Parathyroid adenoma (tissue), 2 donors: ENCODE measurements around the gene MAN2B1.

ENCODE experiments used
- H2AFZ ChIP-seq: fragments of 300-600 bp; sonication (generic); one replicate; pipeline ENCODE4 v1.7.0; 2017; ENCODE audit warnings: antibody characterized with exemption, mild to moderate bottlenecking
- H3K27ac ChIP-seq: fragments of 300-600 bp; sonication (generic); one replicate; pipeline ENCODE4 v1.7.0; 2017
- H3K27me3 ChIP-seq: fragments of 300-600 bp; sonication (generic); one replicate; pipeline ENCODE4 v1.7.0; 2017; ENCODE audit warnings: low read length; ENCODE audit not compliant: control insufficient read depth, insufficient read depth
- H3K36me3 ChIP-seq: fragments of 300-600 bp; sonication (generic); one replicate; pipeline ENCODE4 v1.7.0; 2017; ENCODE audit warnings: low read length; ENCODE audit not compliant: control insufficient read depth, insufficient read depth
- H3K4me1 ChIP-seq: fragments of 300-600 bp; sonication (generic); one replicate; pipeline ENCODE4 v1.7.0; 2017; ENCODE audit warnings: control low read depth
- H3K4me2 ChIP-seq: fragments of 300-600 bp; sonication (generic); one replicate; pipeline ENCODE4 v1.7.0; 2017; ENCODE audit warnings: low read length
- H3K4me3 ChIP-seq: fragments of 300-600 bp; sonication (generic); one replicate; pipeline ENCODE4 v1.7.0; 2017; ENCODE audit warnings: low read depth, low read length
- H3K79me2 ChIP-seq: fragments of 300-600 bp; sonication (generic); one replicate; pipeline ENCODE4 v1.7.0; 2017; ENCODE audit warnings: control low read depth
- H3K9ac ChIP-seq: fragments of 300-600 bp; sonication (generic); one replicate; pipeline ENCODE4 v1.7.0; 2017; ENCODE audit warnings: mild to moderate bottlenecking
- H3K9me3 ChIP-seq: fragments of 300-600 bp; sonication (generic); one replicate; pipeline ENCODE4 v1.7.0; 2017; ENCODE audit warnings: low read length; ENCODE audit not compliant: control insufficient read depth
- CTCF ChIP-seq: fragments of 300-600 bp; sonication (generic); IDR thresholded peaks from one replicate; pipeline ENCODE4 v1.7.0; 2017; ENCODE audit warnings: antibody characterized with exemption, mild to moderate bottlenecking
- donor health status: primary hyperparathyroidism.

The MAN2B1 gene

GRCh38 chr19:12617646-12618045 lies 48.9 kb downstream of the MAN2B1 start:
- Histone ChIP-seq H3K9ac (no peak overlapping the region), H3K27ac (no peak overlapping the region), H3K27me3 (no peaks in the 10 kb centered on the region), H2AFZ (no peak overlapping the region), H3K4me2 (no peak overlapping the region), H3K36me3 (no peaks in the 10 kb centered on the region), H3K4me1 (peaks cover 18% of the 10 kb centered on the region), H3K9me3 (no peaks in the 10 kb centered on the region), H3K79me2 (peaks cover 65% of the 10 kb centered on the region), H3K4me3 (no peak overlapping the region)
- TF ChIP-seq CTCF = no peak

DNA sequence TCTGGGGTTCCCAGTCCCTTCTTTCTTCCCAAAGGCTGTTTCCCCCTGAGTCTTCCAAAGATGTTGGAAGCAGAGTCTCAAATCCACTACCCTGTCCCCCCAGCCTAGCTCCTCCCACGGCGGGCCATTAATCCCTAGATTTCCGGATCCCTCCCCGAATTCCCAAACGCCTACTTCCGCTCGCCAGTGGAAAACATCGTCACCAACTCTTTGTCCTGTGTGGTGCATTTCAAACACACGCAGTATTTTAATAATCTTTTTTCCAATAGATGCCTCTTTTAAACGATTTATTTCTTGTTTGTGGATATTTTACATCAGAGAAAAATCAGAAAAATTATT lies 55.2 kb downstream of the MAN2B1 start:
- no peaks in the 10 kb centered on the region for H3K36me3 ChIP-seq
- H2AFZ ChIP-seq = peak overlapping the region; percentile 76
- peak overlapping the region; percentile 98 for H3K4me3 ChIP-seq
- H3K27me3 ChIP-seq = no peaks in the 10 kb centered on the region
- peaks cover 41% of the 10 kb centered on the region for H3K79me2 ChIP-seq
- H3K4me2 ChIP-seq = peak overlapping the region; percentile 93
- H3K9me3 ChIP-seq = no peaks in the 10 kb centered on the region
- H3K27ac ChIP-seq = peak overlapping the region; percentile 90
- H3K4me1 ChIP-seq = peaks cover 7% of the 10 kb centered on the region
- no peak for TF ChIP-seq CTCF
- peak overlapping the region; percentile 54 for H3K9ac ChIP-seq

DNA sequence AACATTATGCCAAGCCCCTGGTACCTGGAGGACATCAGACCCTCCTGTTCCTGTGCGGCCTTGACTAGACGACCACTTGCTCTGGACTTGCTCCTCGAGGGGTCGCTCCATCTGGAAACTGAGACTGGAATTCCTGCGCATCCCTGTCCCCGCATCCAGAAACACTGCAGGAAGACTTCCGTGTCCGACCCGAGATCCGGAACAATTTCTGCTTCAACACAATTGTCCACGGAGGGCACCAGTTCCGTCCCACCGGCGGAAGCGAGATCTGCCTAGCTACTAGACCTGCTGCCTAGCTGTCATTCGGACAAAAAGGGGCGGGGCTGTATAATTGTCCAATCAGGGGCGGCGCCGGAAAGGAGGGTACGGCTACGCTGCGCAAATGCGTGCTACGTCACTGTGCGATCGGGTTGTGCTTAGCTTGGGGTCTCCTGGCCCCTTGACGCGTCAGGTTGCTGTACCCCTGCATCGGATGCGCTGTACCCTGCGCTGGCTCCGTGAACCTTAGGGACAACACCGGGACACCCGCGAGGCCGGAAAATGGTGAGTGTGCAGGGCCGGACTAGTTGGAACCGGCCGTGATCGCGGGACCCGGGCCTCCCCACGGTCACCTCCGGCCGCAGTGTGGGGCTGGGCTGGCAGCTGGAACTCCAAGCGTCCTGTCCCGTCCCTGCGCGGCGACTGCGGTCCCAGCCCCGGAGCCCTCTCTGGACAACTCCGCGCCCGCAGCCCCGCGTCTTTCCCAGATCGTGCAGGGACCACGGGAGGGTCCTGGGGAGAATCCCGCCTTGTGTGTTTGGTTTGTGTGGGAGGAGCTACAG lies 55.8 kb downstream of the MAN2B1 start, which contains the start of the genes ZNF490 and ZNF791:
Gene ZNF490, minus strand, starts transcription at position 274 of the 821 bp plus-strand sequence. Its CDS starts 133 bp downstream, at position 141.
Gene ZNF791, plus strand, starts transcription at position 381 of the 821 bp plus-strand sequence. Its CDS starts 160 bp downstream, at position 541.
- Histone ChIP-seq H3K4me3 (peak within 1 kb of the TSS; percentile 98), H2AFZ (peak within 1 kb of the TSS; percentile 84), H3K9me3 (no peaks in the 10 kb centered on the region), H3K4me2 (peak within 1 kb of the TSS; percentile 93), H3K4me1 (peaks cover 3% of the 10 kb centered on the region), H3K9ac (peak within 1 kb of the TSS; percentile 54), H3K27me3 (no peaks in the 10 kb centered on the region), H3K79me2 (peaks cover 35% of the 10 kb centered on the region), H3K27ac (peak within 1 kb of the TSS; percentile 90), H3K36me3 (no peaks in the 10 kb centered on the region)
- peak; percentile 23 for TF ChIP-seq CTCF

DNA sequence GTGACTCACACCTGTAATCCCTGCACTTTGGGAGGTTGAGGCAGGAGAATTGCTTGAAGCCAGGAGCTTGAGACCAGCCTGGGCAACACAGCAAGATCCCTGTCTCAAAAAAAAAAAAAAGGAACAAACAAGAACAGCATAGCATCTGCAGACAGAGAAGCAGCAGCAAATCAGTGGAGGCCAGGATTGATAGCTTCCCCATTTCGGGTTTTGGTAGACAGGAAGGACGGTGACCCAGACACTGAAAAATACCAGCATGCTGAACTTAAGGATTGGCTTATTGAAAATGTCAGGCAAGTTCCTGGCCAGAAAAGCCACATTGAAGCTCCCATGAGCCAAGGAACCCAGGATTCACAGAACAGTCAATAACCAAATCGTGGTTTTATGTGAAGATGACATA lies 58.9 kb downstream of the MAN2B1 start:
- no peak overlapping the region for H3K9ac ChIP-seq

More for the DNA sequence above, 58.9 kb downstream of the MAN2B1 start:
- Histone ChIP-seq H3K4me1 (no peaks in the 10 kb centered on the region), H3K27me3 (no peaks in the 10 kb centered on the region), H3K4me2 (no peak overlapping the region), H3K9me3 (no peaks in the 10 kb centered on the region), H3K79me2 (peaks cover 11% of the 10 kb centered on the region), H3K4me3 (no peak overlapping the region), H2AFZ (no peak overlapping the region), H3K27ac (no peak overlapping the region), H3K36me3 (no peaks in the 10 kb centered on the region)
- no peak for TF ChIP-seq CTCF
